MM.1S (cell line): Measurements from ENCODE around the gene KCNJ6.

Experiments
- CTCF ChIP-seq: fragments of 300-600 bp; sonication (generic); IDR thresholded peaks from 2 replicates; pipeline ENCODE4 v1.5.1; 2016; ENCODE audit warnings: antibody characterized with exemption, low read length, mixed read lengths
- EZH2 ChIP-seq: fragments of 300-600 bp; sonication (generic); optimal IDR thresholded peaks from 2 replicates; pipeline ENCODE3; 2017; ENCODE audit warnings: low read depth, mild to moderate bottlenecking, antibody characterized with exemption, low read length, mixed read lengths

DNA sequence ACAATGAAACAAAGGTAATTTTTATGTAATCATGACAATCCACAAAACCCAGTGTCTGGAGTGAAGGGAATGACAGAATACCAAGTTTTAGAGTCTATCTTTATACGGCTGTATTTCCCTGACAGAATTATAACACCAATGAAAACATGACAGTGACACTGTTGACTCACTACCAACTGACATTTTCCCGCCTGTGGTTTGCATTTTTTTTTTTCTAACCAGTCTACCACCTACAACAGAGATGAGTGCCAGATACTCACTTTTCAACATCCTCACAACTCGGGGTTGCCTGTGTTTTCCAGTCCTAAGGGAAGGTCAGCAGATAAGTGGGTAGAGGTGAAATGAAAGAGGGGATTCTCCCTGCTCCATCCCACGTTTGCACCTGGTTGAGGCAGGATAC is 118.9 kb downstream of the KCNJ6 start:
- TF ChIP-seq CTCF (no peak), EZH2 (no peak)
